Common myeloid progenitor, CD34-positive (primary cell): ENCODE measurements around the gene TTLL13.
A peak's percentile ranks its signal among the peaks of the same experiment; 100 is the strongest.
"Not testable (repeated sequence)": the region's sequence is repeated elsewhere in the genome, so short reads cannot be mapped to it uniquely, and the experiment has no call there.

Experiments used
- CTCF ChIA-PET: fragments of 350-600 bp; sonication (Branson Sonifier 250); formaldehyde crosslinking; loops from one replicate; lab custom pipeline; 2021; ENCODE audit warnings: antibody characterized with exemption; lab: Charles Lee
- POLR2A ChIA-PET: fragments of 350-600 bp; sonication (Branson Sonifier 250); formaldehyde crosslinking; loops from one replicate; lab custom pipeline; 2021; ENCODE audit warnings: antibody characterized with exemption; lab: Charles Lee
- DNase-seq, 3 donors: peaks; one replicate each; pipeline versions ENCODE4 v3.0.0 to v3.0.0-alpha.2; 2013
- H3K27ac ChIP-seq, 2 experiments: 1 replicate in 1 of 2; 2 replicates in 1 of 2; pipeline ENCODE4 v1.7.0; 2013; ENCODE audit warnings: inconsistent platforms in 2 of 2, low read length in 2 of 2, mild to moderate bottlenecking in 2 of 2, low read depth in 1 of 2, moderate library complexity in 1 of 2; ENCODE audit not compliant: severe bottlenecking in 2 of 2, insufficient read depth in 1 of 2, poor library complexity in 1 of 2
- H3K27me3 ChIP-seq, 5 experiments: replicated peaks in 2 of 5; 1 replicate in 3 of 5; 2 replicates in 2 of 5; pipeline versions ENCODE4 v1.6.1 to v1.7.0; 2013; ENCODE audit warnings: low read length in 4 of 5, mild to moderate bottlenecking in 2 of 5, moderate library complexity in 2 of 5, inconsistent platforms in 1 of 5; ENCODE audit not compliant: insufficient read depth in 5 of 5, control insufficient read depth in 4 of 5
- H3K36me3 ChIP-seq, 4 experiments: 1 replicate in 2 of 4; 2 replicates in 2 of 4; pipeline versions ENCODE4 v1.6.1 to v1.7.0; 2013; ENCODE audit warnings: low read length in 3 of 4, control low read depth in 1 of 4, mild to moderate bottlenecking in 1 of 4; ENCODE audit not compliant: control insufficient read depth in 4 of 4, insufficient read depth in 4 of 4
- H3K4me1 ChIP-seq, 4 experiments: 1 replicate in 3 of 4; 2 replicates in 1 of 4; pipeline versions ENCODE4 v1.6.1 to v1.7.1; 2013; ENCODE audit warnings: low read length in 3 of 4, mild to moderate bottlenecking in 3 of 4, control low read depth in 1 of 4, inconsistent platforms in 1 of 4, moderate library complexity in 1 of 4; ENCODE audit not compliant: control insufficient read depth in 4 of 4, insufficient read depth in 4 of 4; ENCODE audit errors: control extremely low read depth in 1 of 4
- H3K4me3 ChIP-seq, 7 experiments: 1 replicate in 4 of 7; 2 replicates in 3 of 7; pipeline versions ENCODE4 v1.5.1 to v1.7.0; 2013; ENCODE audit warnings: mild to moderate bottlenecking in 7 of 7, low read length in 6 of 7, moderate library complexity in 6 of 7, inconsistent platforms in 2 of 7, low read depth in 2 of 7, control low read depth in 1 of 7; ENCODE audit not compliant: insufficient read depth in 4 of 7, control insufficient read depth in 1 of 7; ENCODE audit errors: extremely low read depth in 1 of 7
- H3K9me3 ChIP-seq, 5 experiments: 1 replicate in 4 of 5; 2 replicates in 1 of 5; pipeline versions ENCODE4 v1.6.1 to v1.7.1; 2013; ENCODE audit warnings: low read length in 4 of 5, mild to moderate bottlenecking in 2 of 5, inconsistent platforms in 1 of 5, low read depth in 1 of 5, moderate library complexity in 1 of 5; ENCODE audit not compliant: control insufficient read depth in 4 of 5, insufficient read depth in 2 of 5; ENCODE audit errors: control extremely low read depth in 1 of 5
- WGBS: methylation state at CpG from one replicate; pipeline ENCODE4 v1.1.5; 2013; ENCODE audit not compliant: insufficient coverage; 5-methylcytosine and 5-hydroxymethylcytosine counted together

The TTLL13 gene

DNA sequence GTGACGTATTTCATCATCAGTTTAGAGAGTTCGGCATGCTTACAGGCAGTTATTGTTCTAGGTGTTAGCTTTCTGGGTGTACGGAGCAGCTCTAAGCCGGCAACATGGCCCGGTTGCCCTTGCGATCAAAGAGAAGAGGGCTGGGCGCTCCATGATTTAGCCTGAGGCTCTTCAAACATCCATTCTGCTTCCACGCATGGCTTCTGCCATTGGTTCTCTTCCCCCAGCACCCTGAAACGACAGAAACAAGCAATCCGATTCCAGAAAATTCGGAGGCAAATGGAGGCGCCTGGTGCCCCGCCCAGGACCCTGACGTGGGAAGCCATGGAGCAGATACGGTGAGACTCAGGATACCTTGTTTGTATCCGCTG lies 16.7 kb downstream of the TTLL13 start:
- peak overlapping the region; percentile 63 to 93 (median 84) for H3K4me3 ChIP-seq
- peaks cover 21 to 36% (median 33%) of the 10 kb centered on the region in 4 experiments for H3K4me1 ChIP-seq
- POLR2A ChIA-PET: interaction anchor here (1.0 to 1.2 kb wide), 3 partner anchors 11 to 32 kb away, joined by 3 to 4 read pairs (median 3); partner anchors contain the start of genes CIB1, GDPGP1 and TTLL13
- H3K36me3 ChIP-seq: peaks cover 5 to 26% (median 18%) of the 10 kb centered on the region in 4 experiments
- H3K27me3 ChIP-seq: no peaks in the 10 kb centered on the region
- peak in 1 of 3 donors; percentile 34 for DNase-seq
- CTCF ChIA-PET: interaction anchor here (1.4 kb wide), 1 partner anchor 44 kb away, joined by 4 read pairs; no protein-coding TSS in a partner anchor
- WGBS: 0% methylated on average over 16 of the region's 16 CpGs
- peak overlapping the region; percentile 87 to 94 for H3K27ac ChIP-seq
- no peaks in the 10 kb centered on the region for H3K9me3 ChIP-seq

DNA sequence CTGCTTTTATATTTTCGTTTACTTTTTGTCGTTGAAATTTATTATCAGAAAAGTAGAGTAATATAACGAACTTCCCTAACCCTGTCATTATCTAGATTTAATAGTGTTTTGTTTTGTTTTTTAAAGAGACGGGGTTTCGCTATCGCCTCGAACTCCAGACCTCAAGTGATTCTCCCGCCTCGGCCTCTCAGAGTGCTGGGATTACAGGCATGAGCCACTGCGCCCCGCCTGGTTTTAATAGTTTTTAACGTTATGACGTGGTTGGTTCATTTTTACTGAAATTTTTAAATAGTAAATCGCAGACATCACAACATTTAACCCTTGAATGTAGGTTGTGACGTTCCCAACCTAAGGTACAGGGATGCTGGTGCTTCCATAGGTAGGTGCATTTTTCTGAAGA lies 17.1 kb downstream of the TTLL13 start:
- no CpG with 5 or more reads among the region's 15 CpGs for WGBS
- Histone ChIP-seq H3K4me1 (peaks cover 21 to 36% (median 33%) of the 10 kb centered on the region in 4 experiments), H3K27ac (peak overlapping the region; percentile 87 to 94), H3K36me3 (peaks cover 6 to 30% (median 20%) of the 10 kb centered on the region in 4 experiments), H3K27me3 (no peaks in the 10 kb centered on the region), H3K9me3 (no peaks in the 10 kb centered on the region), H3K4me3 (peak overlapping the region; percentile 63 to 93 (median 84))
- CTCF ChIA-PET: interaction anchor here (1.4 kb wide), 1 partner anchor 45 kb away, joined by 4 read pairs; no protein-coding TSS in a partner anchor
- peak in 2 of 3 donors; percentile 30 to 41 for DNase-seq
- POLR2A ChIA-PET: interaction anchor here (1.0 to 1.2 kb wide), 2 partner anchors 11 to 33 kb away, joined by 3 to 4 read pairs; partner anchors contain the start of genes CIB1 and GDPGP1

DNA sequence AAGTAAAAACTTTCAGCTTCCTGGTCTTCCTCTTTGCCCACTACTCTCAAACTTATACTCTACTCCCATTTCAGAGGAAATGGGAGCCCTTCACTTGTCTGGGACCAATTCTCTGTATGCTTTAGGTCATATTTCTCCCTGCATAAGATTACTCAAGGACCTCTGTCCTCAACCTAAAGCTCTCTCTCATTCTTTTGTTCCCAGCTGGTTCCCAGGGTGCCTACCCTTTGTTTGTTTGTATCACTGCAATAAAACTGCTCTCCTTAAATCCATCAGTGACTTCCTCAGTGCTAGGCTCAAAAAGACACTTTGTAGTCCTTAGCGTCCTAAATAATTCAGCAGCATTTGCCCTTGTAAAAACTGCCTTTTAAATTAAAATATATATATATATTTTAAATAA lies 19.1 kb downstream of the TTLL13 start:
- peaks cover 18 to 47% (median 32%) of the 10 kb centered on the region in 4 experiments for H3K36me3 ChIP-seq

DNA sequence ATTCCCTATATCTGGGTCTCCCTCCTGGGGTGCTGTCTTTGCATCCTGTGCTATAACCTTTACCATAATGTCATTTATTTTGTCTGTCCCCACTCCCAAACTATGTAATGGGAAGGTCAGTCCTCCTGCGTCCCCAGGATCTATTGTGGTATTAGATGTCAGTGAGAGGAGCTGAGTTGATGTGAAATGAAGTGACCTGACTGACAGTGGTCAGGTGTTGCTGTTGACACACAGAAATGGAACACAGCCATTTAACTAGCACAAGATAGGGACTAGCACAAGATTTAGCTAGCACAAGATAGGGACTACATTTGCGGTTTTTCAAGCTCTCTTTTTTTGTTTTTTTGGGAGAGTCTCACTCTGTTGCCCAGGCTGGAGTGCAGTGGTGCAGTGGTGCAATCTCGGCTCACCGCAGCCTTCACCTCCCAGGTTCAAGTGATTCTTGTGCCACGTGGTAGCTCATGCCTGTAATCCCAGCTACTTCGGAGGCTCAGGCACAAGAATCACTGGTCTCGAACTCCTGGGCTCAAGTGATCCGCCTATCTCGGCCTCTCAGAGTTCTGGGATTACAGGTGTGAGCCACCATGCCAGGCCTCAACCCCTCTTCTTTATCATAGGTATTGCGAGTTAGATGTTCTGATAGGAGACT lies 21.3 kb downstream of the TTLL13 start:
- Histone ChIP-seq H3K9me3 (no peaks in the 10 kb centered on the region), H3K27me3 (no peaks in the 10 kb centered on the region), H3K4me3 (no peak overlapping the region), H3K36me3 (peaks cover 20 to 58% (median 34%) of the 10 kb centered on the region in 4 experiments), H3K27ac (no peak overlapping the region), H3K4me1 (peaks cover 14 to 22% (median 21%) of the 10 kb centered on the region in 4 experiments)
- 99% methylated on average over 9 of the region's 10 CpGs for WGBS
- no peak for DNase-seq
- ChIA-PET POLR2A (no interaction called here), CTCF (interaction anchor here (0.9 to 1.7 kb wide), 6 partner anchors 11 to 38 kb away, joined by 3 to 6 read pairs (median 3); partner anchors contain the start of gene TTLL13)

More for the DNA sequence above, 19.1 kb downstream of the TTLL13 start:
- DNase-seq: no peak
- ChIA-PET CTCF (interaction anchor here (0.9 to 1.3 kb wide), 3 partner anchors 12 to 125 kb away, joined by 3 to 4 read pairs (median 4); no protein-coding TSS in a partner anchor), POLR2A (interaction anchor here (0.5 kb wide), 1 partner anchor 613 kb away, joined by 3 read pairs; the partner anchor contains the start of gene KIF7)
- no peaks in the 10 kb centered on the region for H3K27me3 ChIP-seq
- H3K9me3 ChIP-seq: no peaks in the 10 kb centered on the region
- peaks cover 21 to 36% (median 33%) of the 10 kb centered on the region in 4 experiments for H3K4me1 ChIP-seq
- no CpG with 5 or more reads among the region's 1 CpG for WGBS
- H3K4me3 ChIP-seq: no peak overlapping the region
- no peak overlapping the region for H3K27ac ChIP-seq

DNA sequence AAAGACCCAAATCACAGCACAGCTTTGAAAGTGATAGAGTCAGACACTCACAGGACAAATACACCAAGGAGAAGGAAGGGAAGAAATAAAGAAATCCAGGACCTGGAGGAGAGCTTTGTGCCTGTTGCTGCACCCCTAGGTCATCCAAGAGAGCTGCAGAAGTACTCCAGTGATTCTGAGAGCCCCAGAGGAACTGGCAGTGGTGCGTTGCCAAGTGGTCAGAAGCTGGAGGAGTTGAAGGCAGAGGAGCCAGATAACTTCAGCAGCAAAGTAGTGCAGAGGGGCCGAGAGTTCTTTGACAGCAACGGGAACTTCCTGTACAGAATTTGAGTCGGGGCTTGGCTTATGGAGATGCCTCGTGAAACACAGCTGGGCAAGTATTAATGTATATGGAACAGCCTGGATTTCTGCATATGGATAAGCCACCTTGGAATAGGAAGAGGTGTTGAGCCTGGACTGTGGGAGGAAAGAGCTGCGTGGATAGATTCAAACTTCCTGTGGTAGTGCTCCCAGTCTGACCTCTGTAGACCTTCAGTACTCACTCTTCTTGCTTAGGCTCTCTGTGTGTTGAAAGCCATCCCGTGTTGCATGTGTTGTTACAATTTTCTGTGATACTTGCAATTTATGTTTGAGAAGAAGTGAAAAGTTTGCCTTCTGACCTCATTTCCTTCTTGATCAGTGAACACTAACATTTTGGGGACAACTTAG lies 22.3 kb downstream of the TTLL13 start:
- H3K36me3 ChIP-seq: peaks cover 20 to 58% (median 34%) of the 10 kb centered on the region in 4 experiments
- ChIA-PET POLR2A (interaction anchor here (0.6 kb wide), 1 partner anchor 428 kb away, joined by 4 read pairs; no protein-coding TSS in a partner anchor), CTCF (interaction anchor here (1.2 to 1.7 kb wide), 3 partner anchors 11 to 23 kb away, joined by 3 to 6 read pairs (median 6); partner anchors contain the start of gene TTLL13)
- H3K9me3 ChIP-seq: no peaks in the 10 kb centered on the region
- DNase-seq: no peak
- no peak overlapping the region for H3K27ac ChIP-seq
- peaks cover 13 to 15% (median 13%) of the 10 kb centered on the region in 4 experiments for H3K4me1 ChIP-seq
- no peak overlapping the region for H3K4me3 ChIP-seq
- 86% methylated on average over 6 of the region's 7 CpGs for WGBS
- no peaks in the 10 kb centered on the region for H3K27me3 ChIP-seq

GRCh38 chr15:90278467-90278866 lies 29.1 kb downstream of the TTLL13 start:
- H3K27me3 ChIP-seq, DNase-seq, H3K9me3 ChIP-seq, H3K4me3 ChIP-seq, H3K27ac ChIP-seq, H3K4me1 ChIP-seq, CTCF ChIA-PET: not testable (repeated sequence)
- peaks cover 0 to 12% (median 2%) of the 10 kb centered on the region in 4 experiments for H3K36me3 ChIP-seq
- 98% methylated on average over 9 of the region's 12 CpGs for WGBS
- POLR2A ChIA-PET: interaction anchor here (0.6 kb wide), 1 partner anchor 570 kb away, joined by 3 read pairs; no protein-coding TSS in a partner anchor
